ENCODE results near the gene ZNF324.
A peak's percentile ranks its signal among the peaks of the same experiment; 100 is the strongest.
"Not testable (repeated sequence)": the region's sequence is repeated elsewhere in the genome, so short reads cannot be mapped to it uniquely, and the experiment has no call there.

Gene ZNF324

DNA sequence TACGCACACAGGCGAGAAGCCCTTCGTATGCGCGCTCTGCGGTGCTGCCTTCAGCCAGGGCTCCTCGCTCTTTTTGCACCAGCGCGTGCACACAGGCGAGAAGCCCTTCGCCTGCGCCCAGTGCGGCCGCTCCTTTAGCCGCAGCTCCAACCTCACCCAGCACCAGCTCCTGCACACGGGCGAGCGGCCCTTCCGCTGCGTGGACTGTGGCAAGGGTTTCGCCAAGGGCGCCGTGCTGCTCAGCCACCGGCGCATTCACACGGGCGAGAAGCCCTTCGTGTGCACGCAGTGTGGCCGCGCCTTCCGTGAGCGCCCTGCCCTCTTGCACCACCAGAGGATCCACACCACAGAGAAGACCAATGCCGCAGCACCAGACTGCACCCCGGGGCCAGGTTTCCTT lies 10.8 kb upstream of the ZNF324 start:
- H3K36me3 Mint-ChIP-seq (ENCODE audit: low read depth): peaks cover 56% of the 10 kb centered on the region
- DNase-seq: no peak
- peaks cover 2% of the 10 kb centered on the region for H3K9me3 Mint-ChIP-seq
- no peak overlapping the region for H3K4me3 Mint-ChIP-seq
- peaks cover 20% of the 10 kb centered on the region for H3K4me1 Mint-ChIP-seq (ENCODE audit: low read depth)
- no peak overlapping the region for H3K27ac Mint-ChIP-seq
- H3K27me3 Mint-ChIP-seq: peaks cover 2% of the 10 kb centered on the region

DNA sequence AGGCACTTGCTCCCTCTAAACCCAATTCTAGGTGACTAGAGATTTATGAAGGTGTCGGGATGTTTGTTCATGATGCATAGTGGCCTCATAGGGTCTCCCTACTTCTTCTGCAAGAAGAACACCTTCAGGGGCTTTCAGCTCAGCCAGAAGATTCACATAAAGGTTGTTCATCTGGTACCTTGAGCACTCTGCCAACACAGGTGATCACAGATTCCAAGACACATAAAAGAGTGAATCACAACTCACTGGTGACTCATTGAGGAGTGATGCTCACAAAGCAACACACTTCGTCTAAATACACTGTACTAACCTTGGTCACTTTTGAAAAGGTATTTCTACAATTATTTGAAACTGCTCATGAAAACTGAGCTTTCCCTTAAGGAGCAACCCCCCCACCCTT lies 6.8 kb upstream of the ZNF324 start:
- Mint-ChIP-seq H3K4me1 (ENCODE audit: low read depth) (peaks cover 6% of the 10 kb centered on the region), H3K36me3 (ENCODE audit: low read depth) (peaks cover 38% of the 10 kb centered on the region), H3K4me3 (no peak overlapping the region), H3K27ac (no peak overlapping the region), H3K9me3 (no peaks in the 10 kb centered on the region), H3K27me3 (no peaks in the 10 kb centered on the region)
- DNase-seq: no peak

DNA sequence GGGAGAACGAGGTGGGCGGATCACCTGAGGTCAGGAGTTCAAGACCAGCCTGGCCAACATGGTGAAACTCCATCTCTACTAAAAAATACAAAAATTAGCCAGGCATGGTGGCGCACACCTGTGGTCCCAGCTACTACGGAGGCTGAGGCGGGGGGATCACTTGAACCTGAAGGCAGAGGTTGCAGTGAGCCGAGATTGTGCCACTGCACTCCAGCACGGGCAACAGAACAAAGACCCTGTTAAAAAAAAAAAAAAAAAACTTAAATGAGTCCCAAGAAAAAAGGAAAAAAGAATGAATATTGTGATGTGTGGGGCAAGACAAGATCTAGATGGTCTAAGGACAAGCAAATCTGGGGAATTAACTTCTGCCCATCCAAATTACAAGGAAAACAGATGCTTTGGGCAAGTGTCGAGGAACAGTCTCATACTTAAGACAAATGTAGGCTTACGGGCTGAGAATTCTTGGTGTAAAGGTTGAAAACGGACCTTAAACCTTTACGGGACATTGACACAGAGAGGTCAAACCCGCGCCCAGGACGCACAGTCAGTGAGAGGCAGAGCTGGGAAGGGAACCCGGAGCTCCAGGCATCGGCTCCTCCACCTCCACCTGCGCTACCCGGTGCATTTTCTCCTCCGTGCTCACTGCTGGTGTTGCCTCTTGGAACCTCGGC lies 656 bp upstream of the ZNF324 start:
- Mint-ChIP-seq H3K4me3 (peak overlapping the region; percentile 90), H3K27me3 (peaks cover 3% of the 10 kb centered on the region), H3K9me3 (no peaks in the 10 kb centered on the region), H3K27ac (peak overlapping the region; percentile 79), H3K4me1 (ENCODE audit: low read depth) (peaks cover 27% of the 10 kb centered on the region), H3K36me3 (ENCODE audit: low read depth) (peaks cover 35% of the 10 kb centered on the region)
- no peak for DNase-seq

DNA sequence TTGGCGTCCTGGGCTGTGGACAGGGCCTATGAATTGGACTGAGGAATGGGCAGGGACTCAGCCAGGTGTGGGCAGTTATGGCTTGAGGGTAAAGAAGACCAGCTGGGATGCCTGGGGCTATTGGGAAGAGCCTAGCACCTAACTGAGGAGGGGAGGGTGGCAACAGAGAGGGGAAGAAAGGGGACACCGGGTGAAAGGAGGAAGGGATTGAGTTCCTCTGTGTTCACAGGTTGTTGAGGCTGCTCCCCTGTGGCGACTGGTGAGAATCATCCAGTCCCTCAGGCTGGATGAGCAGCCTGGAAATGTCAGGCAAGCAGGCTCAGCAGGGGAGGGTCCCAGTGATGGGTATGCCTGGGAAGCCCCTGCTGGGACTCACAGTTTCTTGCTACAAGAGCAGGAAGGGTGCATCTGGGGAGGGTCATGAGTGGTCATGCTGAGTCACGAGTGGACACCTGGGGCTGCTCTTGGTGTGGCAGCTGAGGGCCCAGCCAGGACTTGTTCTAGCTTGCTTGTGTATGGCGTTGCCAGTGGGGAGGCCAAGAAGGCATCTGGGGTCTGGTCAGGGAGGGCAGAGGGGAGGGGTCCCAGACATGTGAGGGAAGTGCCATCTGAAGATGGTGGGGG lies 1.4 kb downstream of the ZNF324 start:
- peak overlapping the region; percentile 90 for H3K4me3 Mint-ChIP-seq
- no peaks in the 10 kb centered on the region for H3K9me3 Mint-ChIP-seq
- peak overlapping the region; percentile 79 for H3K27ac Mint-ChIP-seq
- peaks cover 3% of the 10 kb centered on the region for H3K27me3 Mint-ChIP-seq
- peaks cover 53% of the 10 kb centered on the region for H3K36me3 Mint-ChIP-seq (ENCODE audit: low read depth)
- H3K4me1 Mint-ChIP-seq (ENCODE audit: low read depth): peaks cover 28% of the 10 kb centered on the region
- DNase-seq: no peak

DNA sequence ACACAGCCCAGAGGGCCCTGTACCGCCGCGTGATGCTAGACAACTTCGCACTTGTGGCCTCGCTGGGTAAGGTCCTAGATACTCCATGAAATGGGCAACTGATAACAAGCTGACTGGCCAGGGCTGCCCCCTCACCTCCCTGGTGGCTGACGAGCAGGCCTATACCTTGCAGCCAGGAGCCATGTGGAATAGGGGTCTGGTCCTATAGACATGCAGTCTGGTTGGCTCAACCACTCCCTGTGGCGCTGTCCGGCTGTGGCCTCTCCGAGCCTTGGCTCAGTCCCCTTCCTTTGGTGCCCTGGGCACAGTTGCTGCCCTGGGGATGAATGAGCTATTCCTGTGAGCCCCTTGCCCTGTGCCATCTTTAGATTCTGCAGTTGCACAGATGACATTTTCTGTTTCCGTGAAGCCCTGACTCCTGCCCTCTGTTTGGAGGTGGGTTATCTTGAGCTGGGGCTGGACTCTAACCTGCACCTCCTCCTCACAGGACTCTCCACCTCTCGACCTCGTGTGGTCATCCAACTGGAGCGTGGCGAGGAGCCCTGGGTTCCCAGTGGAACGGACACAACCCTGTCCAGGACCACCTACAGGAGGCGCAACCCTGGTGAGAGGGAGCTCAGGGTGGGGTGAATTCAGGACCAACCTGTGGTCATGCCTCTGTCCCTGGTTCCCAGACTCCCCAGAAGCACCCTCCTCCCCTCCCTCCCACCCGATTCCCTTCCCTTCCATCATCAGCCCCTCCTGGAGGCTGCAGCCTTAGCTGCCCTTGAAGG lies 2.5 kb downstream of the ZNF324 start:
- H3K27me3 Mint-ChIP-seq: peaks cover 3% of the 10 kb centered on the region
- peak overlapping the region; percentile 90 for H3K4me3 Mint-ChIP-seq
- H3K4me1 Mint-ChIP-seq (ENCODE audit: low read depth): peaks cover 31% of the 10 kb centered on the region
- no peak for DNase-seq
- H3K27ac Mint-ChIP-seq: peak overlapping the region; percentile 47
- H3K36me3 Mint-ChIP-seq (ENCODE audit: low read depth): peaks cover 61% of the 10 kb centered on the region
- no peaks in the 10 kb centered on the region for H3K9me3 Mint-ChIP-seq

DNA sequence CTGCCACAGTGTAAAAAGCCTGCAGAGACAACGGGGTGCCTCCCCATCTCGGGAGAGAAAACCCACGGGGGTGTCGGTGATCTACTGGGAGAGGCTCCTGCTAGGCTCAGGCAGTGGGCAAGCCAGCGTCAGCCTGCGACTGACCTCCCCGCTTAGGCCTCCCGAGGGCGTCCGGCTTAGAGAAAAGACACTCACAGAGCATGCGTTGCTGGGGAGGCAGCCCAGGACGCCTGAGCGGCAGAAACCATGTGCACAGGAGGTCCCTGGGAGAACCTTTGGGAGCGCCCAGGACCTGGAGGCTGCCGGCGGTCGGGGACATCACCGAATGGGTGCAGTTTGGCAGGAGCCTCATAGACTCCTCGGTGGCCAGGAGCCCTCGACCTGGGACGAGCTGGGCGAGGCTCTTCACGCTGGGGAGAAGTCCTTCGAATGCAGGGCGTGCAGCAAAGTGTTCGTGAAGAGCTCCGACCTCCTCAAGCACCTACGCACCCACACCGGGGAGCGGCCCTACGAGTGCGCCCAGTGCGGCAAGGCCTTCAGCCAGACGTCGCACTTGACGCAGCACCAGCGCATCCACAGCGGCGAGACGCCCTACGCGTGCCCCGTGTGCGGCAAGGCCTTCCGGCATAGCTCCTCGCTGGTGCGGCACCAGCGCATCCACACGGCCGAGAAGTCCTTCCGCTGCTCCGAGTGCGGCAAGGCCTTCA lies 4.1 kb downstream of the ZNF324 start:
- H3K4me3 Mint-ChIP-seq, DNase-seq, H3K27ac Mint-ChIP-seq, H3K27me3 Mint-ChIP-seq, H3K9me3 Mint-ChIP-seq: not testable (repeated sequence)
- Mint-ChIP-seq H3K36me3 (ENCODE audit: low read depth) (peaks cover 61% of the 10 kb centered on the region), H3K4me1 (ENCODE audit: low read depth) (peaks cover 44% of the 10 kb centered on the region)

DNA sequence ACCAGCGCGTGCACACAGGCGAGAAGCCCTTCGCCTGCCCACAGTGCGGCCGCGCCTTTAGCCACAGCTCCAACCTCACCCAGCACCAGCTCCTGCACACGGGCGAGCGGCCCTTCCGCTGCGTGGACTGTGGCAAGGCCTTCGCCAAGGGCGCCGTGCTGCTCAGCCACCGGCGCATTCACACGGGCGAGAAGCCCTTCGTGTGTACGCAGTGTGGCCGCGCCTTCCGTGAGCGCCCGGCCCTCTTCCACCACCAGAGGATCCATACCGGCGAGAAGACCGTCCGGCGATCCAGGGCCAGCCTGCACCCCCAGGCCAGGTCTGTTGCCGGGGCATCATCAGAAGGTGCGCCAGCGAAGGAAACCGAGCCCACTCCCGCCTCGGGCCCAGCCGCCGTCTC lies 4.9 kb downstream of the ZNF324 start:
- DNase-seq: no peak
- no peak overlapping the region for H3K4me3 Mint-ChIP-seq
- H3K27me3 Mint-ChIP-seq: no peaks in the 10 kb centered on the region

DNA sequence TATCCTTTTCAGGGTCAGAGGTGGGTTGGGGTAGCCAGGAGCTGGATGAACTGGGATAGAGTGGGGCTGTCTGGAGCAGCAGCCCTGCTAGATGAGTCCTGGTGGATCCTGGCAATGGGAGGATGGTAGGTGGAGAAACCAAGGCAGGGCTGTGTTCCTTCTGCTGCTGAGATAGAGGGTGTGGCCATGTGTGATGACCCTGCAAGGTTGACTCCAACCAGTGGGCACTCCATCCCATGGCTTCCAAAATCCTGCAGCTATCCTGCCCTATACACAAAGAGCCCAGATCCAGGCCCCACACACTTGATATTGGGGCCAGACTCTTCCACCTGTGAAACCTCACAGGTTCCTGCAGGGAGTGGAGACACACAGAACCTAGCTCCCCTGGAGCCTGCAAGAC lies 6.9 kb downstream of the ZNF324 start:
- no peaks in the 10 kb centered on the region for H3K27me3 Mint-ChIP-seq
- peaks cover 54% of the 10 kb centered on the region for H3K36me3 Mint-ChIP-seq (ENCODE audit: low read depth)
- no peak for DNase-seq
- peaks cover 36% of the 10 kb centered on the region for H3K4me1 Mint-ChIP-seq (ENCODE audit: low read depth)
- peak overlapping the region; percentile 10 for H3K27ac Mint-ChIP-seq
- no peaks in the 10 kb centered on the region for H3K9me3 Mint-ChIP-seq
- peak overlapping the region; percentile 13 for H3K4me3 Mint-ChIP-seq

More for the DNA sequence above, 4.9 kb downstream of the ZNF324 start:
- H3K36me3 Mint-ChIP-seq (ENCODE audit: low read depth): peaks cover 61% of the 10 kb centered on the region
- H3K27ac Mint-ChIP-seq: no peak overlapping the region
- peaks cover 45% of the 10 kb centered on the region for H3K4me1 Mint-ChIP-seq (ENCODE audit: low read depth)
- H3K9me3 Mint-ChIP-seq: no peaks in the 10 kb centered on the region

DNA sequence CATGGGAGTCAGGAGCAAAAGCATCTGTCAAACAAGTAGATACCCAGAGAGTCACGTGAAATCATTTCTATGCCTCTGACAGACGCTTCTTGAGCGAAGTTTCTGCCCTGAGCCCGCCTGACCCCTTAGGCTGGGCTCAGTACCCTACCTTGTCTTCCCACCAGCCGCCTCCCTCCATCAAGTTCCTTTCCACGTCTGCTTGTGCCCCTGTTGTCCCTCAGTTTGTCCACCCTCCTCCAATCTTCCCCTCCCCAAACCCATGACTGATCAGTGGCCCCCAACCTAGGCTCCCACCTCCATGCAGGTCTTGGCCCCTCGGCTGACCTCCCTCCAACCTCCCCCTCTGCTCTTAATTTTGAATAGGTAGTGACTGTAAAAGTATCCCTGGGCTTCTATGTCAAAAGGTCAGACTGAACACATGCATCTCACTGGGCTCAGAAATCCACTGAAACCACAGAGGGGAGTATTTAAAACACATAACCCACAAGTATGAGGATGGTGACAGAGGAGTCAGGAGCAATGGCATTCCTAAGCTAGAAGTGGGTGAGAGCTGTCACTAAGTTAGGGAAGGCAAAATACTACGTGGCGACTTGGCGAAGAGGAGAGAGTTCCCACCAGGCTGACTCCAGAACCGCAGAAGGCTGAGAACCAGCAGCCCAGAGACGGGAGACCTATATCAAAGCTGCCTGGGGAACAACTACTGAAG lies 7.6 kb downstream of the ZNF324 start:
- Mint-ChIP-seq H3K27ac (peak overlapping the region; percentile 99), H3K27me3 (no peaks in the 10 kb centered on the region), H3K9me3 (no peaks in the 10 kb centered on the region), H3K4me1 (ENCODE audit: low read depth) (peaks cover 29% of the 10 kb centered on the region), H3K36me3 (ENCODE audit: low read depth) (peaks cover 54% of the 10 kb centered on the region), H3K4me3 (peak overlapping the region; percentile 13)
- DNase-seq: no peak

DNA sequence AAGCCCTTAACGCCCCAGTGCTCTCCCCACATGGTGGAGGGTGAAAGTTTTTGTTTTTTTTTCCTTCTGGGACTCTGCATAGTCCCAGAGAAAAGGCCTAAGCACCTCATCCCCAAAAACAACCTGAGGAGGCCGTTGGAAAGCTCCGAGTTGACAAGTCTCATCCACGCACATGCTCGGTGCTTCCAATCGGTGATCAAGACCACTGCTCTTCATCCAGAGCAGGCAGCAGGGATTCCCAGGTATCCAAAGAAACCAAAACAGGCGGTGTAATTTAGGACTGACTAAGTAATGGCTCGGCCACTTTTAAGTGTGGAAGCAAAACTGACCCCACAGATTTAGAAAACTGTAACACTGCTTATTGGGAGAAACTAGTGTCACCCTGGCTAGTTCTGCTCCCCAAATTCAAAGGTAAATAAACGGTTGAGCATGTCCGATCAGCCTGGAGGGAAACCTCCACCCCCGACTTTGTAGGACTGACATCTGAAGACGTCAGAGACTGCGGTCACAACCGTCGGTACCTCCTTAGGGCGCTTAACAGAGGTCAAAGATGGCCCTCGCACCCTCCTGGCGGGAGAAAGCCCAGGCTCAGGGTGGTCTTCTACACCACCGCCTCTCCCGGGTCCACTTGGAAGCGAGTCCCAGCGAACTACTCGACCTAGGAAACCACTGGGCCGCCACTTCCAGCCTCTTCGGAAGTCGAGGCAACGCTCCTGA lies 8.3 kb downstream of the ZNF324 start:
- DNase-seq: no peak
- Mint-ChIP-seq H3K27ac (peak overlapping the region; percentile 99), H3K36me3 (ENCODE audit: low read depth) (peaks cover 49% of the 10 kb centered on the region), H3K4me1 (ENCODE audit: low read depth) (peaks cover 28% of the 10 kb centered on the region), H3K9me3 (no peaks in the 10 kb centered on the region), H3K27me3 (no peaks in the 10 kb centered on the region), H3K4me3 (peak overlapping the region; percentile 88)

DNA sequence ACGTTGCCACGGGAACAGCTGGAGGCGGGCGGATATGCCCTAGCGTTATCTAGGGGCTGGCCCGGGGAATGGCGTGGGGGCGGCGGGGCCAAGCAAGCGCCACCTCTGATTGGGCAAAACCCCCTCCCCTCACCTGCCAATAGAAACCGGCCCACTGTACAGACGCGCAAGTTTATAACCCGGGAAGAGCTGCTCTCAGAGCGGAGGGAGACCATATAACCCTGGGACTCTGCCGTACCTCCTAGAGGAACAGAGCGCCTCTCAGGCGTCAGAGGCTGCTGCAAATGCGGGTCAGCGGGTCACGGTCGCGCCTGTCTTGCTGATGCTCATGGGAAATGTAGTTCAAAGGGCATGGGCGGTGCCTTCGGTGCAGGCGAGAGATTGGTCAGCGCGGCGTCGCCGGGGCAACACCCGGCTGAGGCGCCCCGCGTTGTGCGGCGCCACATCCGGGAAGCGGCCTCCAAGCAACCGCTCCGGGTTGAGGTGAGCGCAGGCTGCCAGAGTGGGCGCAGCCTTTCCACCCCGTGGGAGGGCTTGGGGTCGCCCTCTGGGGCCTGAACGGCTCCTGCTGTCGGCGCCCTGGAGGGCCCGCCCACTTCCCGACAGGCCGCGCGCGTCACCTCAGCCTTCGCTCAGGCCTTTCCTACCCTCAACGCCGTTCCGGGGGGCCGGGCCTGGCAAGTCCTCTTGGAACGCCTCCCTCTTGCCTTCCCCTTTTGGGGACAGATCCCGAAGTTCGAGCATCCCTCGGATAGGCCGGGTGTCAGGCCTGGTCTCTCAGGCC lies 9.0 kb downstream of the ZNF324 start, which contains the start of gene ZNF446:
Gene ZNF446 (plus strand): TSS at position 639 of the 784 bp plus-strand sequence. CDS start 867 bp downstream, outside the sequence.
- Mint-ChIP-seq H3K27ac (peak within 1 kb of the TSS; percentile 99), H3K9me3 (no peaks in the 10 kb centered on the region), H3K4me3 (peak within 1 kb of the TSS; percentile 88), H3K36me3 (ENCODE audit: low read depth) (peaks cover 43% of the 10 kb centered on the region), H3K27me3 (no peaks in the 10 kb centered on the region), H3K4me1 (ENCODE audit: low read depth) (peaks cover 28% of the 10 kb centered on the region)
- peak; percentile 96 for DNase-seq

DNA sequence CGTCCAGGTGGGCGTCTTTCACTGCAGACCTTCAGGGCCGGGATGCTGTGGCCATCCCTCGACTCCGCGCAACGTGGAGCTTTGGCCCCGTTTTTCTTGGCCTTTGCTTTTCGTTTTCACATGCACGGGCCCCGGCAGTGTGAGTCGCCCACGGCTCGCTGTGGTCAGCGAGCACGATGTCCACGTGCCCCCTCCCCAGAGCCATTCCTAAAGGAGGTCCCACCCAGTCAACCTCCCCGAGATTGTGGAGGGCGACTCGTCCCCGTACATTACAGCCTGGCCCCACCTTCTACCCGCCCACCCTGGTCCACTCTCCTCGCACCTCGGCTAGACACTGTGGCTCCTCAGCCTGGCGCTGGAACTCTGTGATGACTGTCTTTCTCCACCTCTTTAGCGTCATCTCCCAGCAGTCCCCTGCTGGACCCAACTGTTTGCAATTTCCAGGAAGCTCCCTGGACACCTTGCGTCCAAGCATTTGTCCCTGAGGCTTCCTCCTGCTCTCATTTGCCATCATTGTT lies 9.7 kb downstream of the ZNF324 start:
- peaks cover 46% of the 10 kb centered on the region for H3K36me3 Mint-ChIP-seq (ENCODE audit: low read depth)
- no peaks in the 10 kb centered on the region for H3K27me3 Mint-ChIP-seq
- H3K4me1 Mint-ChIP-seq (ENCODE audit: low read depth): peaks cover 28% of the 10 kb centered on the region
- no peaks in the 10 kb centered on the region for H3K9me3 Mint-ChIP-seq
- H3K4me3 Mint-ChIP-seq: peak overlapping the region; percentile 88
- DNase-seq: no peak
- H3K27ac Mint-ChIP-seq: peak overlapping the region; percentile 99

DNA sequence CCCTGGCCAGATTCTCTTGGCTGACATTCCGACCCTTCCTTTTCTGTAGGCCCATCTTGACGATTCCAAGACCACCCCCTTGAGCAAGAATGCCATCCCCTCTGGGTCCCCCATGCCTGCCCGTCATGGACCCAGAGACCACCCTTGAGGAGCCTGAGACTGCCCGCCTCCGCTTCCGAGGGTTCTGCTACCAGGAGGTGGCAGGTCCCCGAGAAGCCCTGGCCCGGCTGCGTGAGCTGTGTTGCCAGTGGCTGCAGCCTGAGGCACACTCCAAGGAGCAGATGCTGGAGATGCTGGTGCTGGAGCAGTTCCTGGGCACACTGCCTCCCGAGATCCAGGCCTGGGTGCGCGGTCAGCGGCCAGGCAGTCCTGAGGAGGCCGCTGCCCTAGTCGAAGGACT lies 10.2 kb downstream of the ZNF324 start:
- Mint-ChIP-seq H3K36me3 (ENCODE audit: low read depth) (peaks cover 46% of the 10 kb centered on the region), H3K4me1 (ENCODE audit: low read depth) (peaks cover 28% of the 10 kb centered on the region), H3K27ac (peak overlapping the region; percentile 99), H3K27me3 (no peaks in the 10 kb centered on the region), H3K4me3 (peak overlapping the region; percentile 88), H3K9me3 (no peaks in the 10 kb centered on the region)
- no peak for DNase-seq

Data from activated T-cell treated with anti-CD3 and anti-CD28 coated beads, Interleukin-2, amount 50 U/mL, for 24 hours (primary cell).